CD4-positive, alpha-beta T cell treated with Interleukin-4 for 1 hour (primary cell): ENCODE measurements around the gene CCDC85A.

Source experiments
- DNase-seq, 2 donors: peaks; one replicate each; pipeline ENCODE4 v3.0.0-alpha.2; 2020 to 2022

The CCDC85A gene

GRCh38 chr2:56244506-56244905 is 60.7 kb downstream of the CCDC85A start:
- DNase-seq, result no peak

- DNase-seq, result no peak
Measured at GRCh38 chr2:56244911-56245530, 61.2 kb downstream of the CCDC85A start.

- DNase-seq, result no peak
Measured at GRCh38 chr2:56248965-56249742, 65.4 kb downstream of the CCDC85A start.

GRCh38 chr2:56250153-56250729 is 66.5 kb downstream of the CCDC85A start:
- DNase-seq, result no peak

DNA sequence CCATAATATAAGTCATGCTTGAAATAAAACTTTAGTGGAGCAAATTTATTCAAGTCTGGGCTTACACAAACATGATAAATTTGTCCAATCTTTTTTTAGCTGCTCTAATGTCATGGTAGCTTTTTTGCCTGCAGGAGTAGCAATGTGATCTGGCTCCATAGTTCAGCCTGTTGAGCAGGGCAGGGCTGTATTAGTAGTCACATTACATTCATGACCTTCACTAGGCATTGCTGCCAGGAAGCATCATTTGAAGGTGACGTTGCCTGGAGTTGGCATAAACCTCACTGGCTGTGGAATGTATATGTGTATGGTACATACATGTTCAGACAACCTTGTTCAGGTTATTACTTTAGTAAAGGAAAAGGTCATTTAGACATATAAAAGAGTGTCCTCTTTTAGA is 76.6 kb downstream of the CCDC85A start:
- no peak for DNase-seq

- DNase-seq, result no peak
Measured at GRCh38 chr2:56262241-56262640, 78.5 kb downstream of the CCDC85A start.

DNA sequence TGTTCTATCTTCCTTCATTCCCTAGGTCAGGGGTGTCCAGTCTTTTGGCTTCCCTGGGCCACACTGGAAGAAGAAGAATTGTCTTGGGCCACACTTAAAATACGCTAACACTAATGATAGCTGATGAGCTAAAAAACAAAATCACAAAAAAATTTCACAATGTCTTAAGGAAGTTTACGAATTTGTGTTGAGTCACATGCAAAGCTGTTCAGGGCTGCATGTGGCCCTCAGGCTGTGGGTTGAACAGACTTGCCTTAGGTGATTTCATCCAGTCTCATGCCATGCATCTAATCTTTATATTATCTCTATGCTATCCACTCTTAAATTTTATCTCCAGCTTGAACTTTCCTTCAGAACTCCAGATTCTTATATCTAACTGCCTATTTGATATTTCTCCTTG is 80.1 kb downstream of the CCDC85A start:
- DNase-seq, result no peak

- no peak for DNase-seq
Measured at GRCh38 chr2:56266761-56267414, 83.1 kb downstream of the CCDC85A start.

DNA sequence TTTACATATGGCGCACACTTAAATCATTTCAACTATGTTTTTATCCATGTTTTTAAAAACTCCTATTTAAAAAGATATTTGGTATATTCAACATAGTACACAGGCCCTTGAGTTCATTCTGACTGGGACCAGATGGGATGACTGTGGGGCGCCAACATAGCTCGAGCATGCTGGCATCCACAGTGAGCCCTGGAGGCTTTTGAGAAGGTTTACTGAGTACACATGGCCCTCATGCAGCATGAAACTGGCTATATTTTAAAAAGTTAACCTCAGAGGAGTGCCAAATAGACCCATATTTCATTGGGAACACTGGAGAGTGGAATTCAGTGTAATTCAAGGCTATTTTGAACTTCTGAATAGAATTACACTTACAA is 83.6 kb downstream of the CCDC85A start:
- no peak for DNase-seq

DNA sequence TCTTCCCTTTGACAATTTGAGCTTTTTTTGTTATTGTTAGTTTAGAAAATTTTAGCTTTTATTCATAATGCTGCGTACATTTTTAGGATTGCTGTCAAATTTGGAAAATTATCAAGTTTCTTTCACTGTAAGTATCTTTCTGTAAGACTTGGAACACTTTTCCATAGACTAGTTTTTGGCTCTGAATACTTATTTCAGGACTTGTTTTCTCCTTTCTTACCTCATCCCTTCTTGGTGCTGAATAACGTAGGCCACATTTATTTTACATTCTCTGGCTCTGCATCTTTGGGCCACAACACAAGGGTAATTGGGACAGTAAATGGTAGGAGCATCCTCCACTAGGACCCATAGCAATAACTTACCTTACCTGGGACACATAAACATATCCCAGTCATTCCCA is 85.1 kb downstream of the CCDC85A start:
- DNase-seq, result no peak

GRCh38 chr2:56271275-56271674 is 87.5 kb downstream of the CCDC85A start:
- DNase-seq, result no peak

DNA sequence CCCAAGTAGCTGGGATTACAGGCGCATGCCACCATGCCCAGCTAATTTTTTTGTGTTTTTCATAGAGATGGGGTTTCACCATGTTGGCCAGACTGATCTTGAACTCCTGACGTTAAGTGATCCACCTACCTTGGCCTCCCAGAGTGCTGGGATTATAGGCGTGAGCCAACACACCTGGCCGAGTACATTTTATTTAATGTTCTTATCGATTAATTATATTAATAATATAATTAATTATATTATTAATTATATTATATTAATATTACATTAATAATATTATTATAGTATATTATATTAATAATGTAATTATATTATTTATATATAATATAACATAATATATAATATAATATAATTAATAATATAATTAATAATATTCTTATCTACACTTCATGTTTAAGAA is 101.4 kb downstream of the CCDC85A start:
- DNase-seq, result no peak

DNA sequence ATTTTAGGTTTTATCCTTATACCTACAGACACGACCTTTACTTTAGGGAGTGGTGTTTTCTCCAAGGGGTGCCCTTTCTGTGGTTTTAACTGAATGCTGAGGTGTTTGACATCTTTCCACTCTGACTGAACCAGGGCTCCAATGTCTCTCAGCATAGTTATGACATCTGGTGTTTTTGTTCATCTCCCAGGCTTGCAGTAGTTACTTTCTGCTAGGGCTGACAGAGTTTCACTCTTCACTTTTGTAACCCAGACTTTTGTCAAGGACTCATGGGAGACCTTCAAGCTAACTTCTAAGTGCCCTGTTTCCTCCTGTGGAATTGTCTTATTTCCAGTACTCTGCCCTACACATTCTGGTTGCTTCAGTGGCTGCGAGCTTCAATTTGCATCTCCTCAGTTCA is 103.1 kb downstream of the CCDC85A start:
- DNase-seq, result no peak

- DNase-seq, result no peak
Measured at GRCh38 chr2:56287508-56287907, 103.7 kb downstream of the CCDC85A start.

DNA sequence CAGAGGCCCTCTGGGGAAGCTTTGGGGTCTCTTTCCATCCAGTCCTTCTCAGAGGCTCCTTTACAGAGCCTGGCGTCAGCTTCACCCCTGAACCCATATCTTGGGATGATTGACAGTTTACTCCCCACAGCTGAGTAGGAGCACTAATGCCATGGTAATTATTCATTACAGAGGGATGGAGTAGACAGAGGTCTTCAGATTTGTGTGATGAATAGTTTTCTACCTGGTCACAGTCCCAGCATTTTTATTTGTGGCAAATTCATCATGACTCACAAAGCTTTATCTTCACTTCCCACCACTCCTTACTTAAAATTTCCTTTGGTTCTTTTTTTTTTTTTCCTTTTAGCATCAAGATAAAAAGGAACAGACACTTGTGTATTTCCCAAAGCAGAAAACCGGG is 104.2 kb downstream of the CCDC85A start:
- DNase-seq, result no peak

GRCh38 chr2:56288838-56289580 is 105.2 kb downstream of the CCDC85A start:
- DNase-seq, result no peak

GRCh38 chr2:56291711-56292110 is 107.9 kb downstream of the CCDC85A start:
- no peak for DNase-seq

DNA sequence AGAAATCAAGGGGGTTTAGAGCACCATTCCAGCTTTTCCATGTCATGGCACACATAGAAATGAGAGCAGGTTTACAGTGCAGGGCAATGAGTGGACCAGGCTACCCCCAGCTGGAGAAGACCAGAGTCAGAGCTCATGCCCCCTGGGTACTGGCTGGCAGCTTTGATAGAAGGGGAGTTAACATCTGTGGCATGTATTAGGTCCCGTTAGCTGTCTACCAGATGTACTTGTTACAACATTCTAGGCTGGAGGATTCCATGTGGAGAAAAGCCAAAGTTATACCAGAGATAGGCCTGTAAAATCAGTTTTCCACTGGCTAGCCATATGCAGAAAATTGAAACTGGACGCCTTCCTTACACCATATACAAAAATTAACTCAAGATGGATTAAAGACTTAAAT is 109.2 kb downstream of the CCDC85A start:
- DNase-seq, result no peak

- no peak for DNase-seq
Measured at GRCh38 chr2:56295666-56296065, 111.9 kb downstream of the CCDC85A start.

DNA sequence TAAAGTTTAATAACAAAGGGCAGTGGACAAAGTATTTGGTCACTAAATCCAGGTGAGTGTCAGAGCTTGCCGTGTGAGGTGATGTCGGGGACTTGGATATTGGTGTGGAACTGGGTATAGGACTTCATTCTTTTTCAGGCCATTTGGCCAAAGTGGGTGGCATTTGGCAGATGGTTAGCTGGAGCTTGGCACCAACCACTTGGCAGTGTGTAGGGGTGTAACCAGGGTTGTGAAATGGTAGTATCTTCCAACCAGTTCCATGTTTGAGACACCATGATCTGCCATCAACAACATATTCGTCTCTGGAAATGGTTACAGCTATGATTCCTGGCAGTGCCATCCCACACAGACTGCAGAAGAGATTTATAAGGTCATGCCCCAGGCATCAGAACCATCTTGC is 113.9 kb downstream of the CCDC85A start:
- DNase-seq, result no peak

- no peak for DNase-seq
Measured at GRCh38 chr2:56299171-56299691, 115.4 kb downstream of the CCDC85A start.

DNA sequence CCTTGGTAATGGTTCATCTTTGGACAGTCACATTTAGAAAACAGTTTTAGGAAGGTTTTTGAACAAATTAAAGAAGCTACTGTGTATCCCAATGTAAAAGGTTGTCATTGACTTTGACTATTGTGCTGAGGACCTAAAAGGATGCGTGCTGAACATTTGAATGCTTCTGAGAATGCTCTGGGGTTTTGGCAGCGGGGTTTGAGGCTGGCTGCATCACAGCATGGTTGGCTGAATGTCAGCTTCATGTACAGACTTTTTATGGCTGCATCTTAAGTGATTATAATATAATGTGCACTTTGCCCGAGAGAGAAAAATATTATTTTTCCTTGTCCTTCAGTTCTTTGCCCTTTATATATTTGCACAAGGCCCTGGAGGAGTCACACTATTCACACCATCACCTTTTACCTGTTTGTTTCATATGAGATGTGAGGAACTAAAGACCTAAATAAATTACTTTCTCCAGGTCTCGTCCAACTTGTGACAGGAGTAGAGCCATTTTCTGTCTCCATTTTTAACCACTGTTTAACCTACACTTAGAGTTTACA is 125.9 kb downstream of the CCDC85A start:
- DNase-seq, result no peak

DNA sequence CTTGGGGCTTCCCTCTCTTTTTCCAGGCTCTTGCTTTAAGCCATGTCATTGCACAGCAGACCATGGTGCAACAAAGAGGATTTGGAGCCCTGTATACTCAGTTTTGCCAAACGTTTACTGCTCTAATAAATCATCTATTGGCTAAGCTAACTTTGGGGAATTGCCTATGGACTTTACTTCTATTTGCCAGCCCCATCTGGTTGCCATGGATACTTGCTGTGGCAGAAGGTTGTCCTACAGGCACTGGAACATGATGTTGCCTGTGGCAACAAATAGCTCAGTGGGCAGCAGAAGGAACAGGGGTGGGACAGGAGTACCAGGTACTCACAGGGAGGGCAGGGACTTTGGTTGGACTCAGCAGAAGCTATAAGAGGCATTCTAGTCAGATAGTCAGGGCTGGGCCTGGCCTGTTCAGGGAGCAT is 129.7 kb downstream of the CCDC85A start:
- no peak for DNase-seq
